Stomach (tissue), 4 donors: ENCODE measurements around the gene DMXL1.

Experiments used
- CTCF ChIP-seq, 7 experiments: fragments of 450-650 bp in 4 of 7; fragments of 200-600 bp in 3 of 7; sonication (generic) in 3 of 7; IDR thresholded peaks; one replicate each; pipeline ENCODE4 v1.5.1; 2016 to 2019; ENCODE audit warnings: antibody characterized with exemption in 7 of 7, control low read depth in 2 of 7, mild to moderate bottlenecking in 1 of 7
- EP300 ChIP-seq: sonication (generic); formaldehyde crosslinking; IDR thresholded peaks from one replicate; pipeline ENCODE4 v1.6.1; 2017; ENCODE audit warnings: antibody characterized with exemption
- POLR2AphosphoS5 ChIP-seq, 3 donors: sonication (generic); formaldehyde crosslinking; IDR thresholded peaks; one replicate each; pipeline ENCODE4 v1.6.1; 2016; ENCODE audit warnings: antibody characterized with exemption in 3 of 3

GRCh38 chr5:119239119-119239417 lies 168.2 kb downstream of the DMXL1 start:
- TF ChIP-seq EP300 (no peak), CTCF (IDR thresholded peaks at IDR 0.05) (no peak), POLR2AphosphoS5 (IDR thresholded peaks at IDR 0.05) (no peak)
